Activated CD8-positive, alpha-beta T cell treated with anti-CD3 and anti-CD28 coated beads for 36 hours (primary cell): ENCODE data around the gene LRRC8B. TPM values are rescaled to one million over a fixed set of nuclear protein-coding genes. Genes with fewer than 3 reads are reported as not detected.

Experiments
- ATAC-seq: fragments of 200-7000 bp; cut with Tn5 transposase; one replicate; pipeline ENCODE4 v1.10.0; 2021; ENCODE audit warnings: mild to moderate bottlenecking, moderate library complexity
- CTCF ChIA-PET: fragments of 350-600 bp; sonication (Branson Sonifier 250); formaldehyde crosslinking; loops from one replicate; lab custom pipeline; 2021; ENCODE audit warnings: antibody characterized with exemption; lab: Charles Lee
- POLR2A ChIA-PET: fragments of 350-600 bp; sonication (Branson Sonifier 250); formaldehyde crosslinking; loops from one replicate; lab custom pipeline; 2021; ENCODE audit warnings: antibody characterized with exemption; lab: Charles Lee
- DNase-seq: peaks from one replicate; pipeline ENCODE4 v3.0.0-alpha.2; 2020
- H3K27ac Mint-ChIP-seq: one replicate; pipeline ENCODE4 v1.8.0; 2021; ENCODE audit warnings: mild to moderate bottlenecking, mixed read lengths
- H3K27me3 Mint-ChIP-seq: one replicate; pipeline ENCODE4 v1.8.0; 2021; ENCODE audit warnings: mixed read lengths
- H3K36me3 Mint-ChIP-seq: one replicate; pipeline ENCODE4 v1.8.0; 2021; ENCODE audit warnings: low read depth, mixed read lengths
- H3K4me1 Mint-ChIP-seq: one replicate; pipeline ENCODE4 v1.8.0; 2021; ENCODE audit warnings: low read depth, mixed read lengths
- H3K4me3 Mint-ChIP-seq: one replicate; pipeline ENCODE4 v1.8.0; 2021; ENCODE audit warnings: mild to moderate bottlenecking, moderate library complexity, mixed read lengths
- H3K9me3 Mint-ChIP-seq: one replicate; pipeline ENCODE4 v1.8.0; 2021; ENCODE audit warnings: mixed read lengths
- CTCF ChIP-seq: fragments of 200-600 bp; IDR thresholded peaks from one replicate; pipeline ENCODE4 v1.8.0; 2022; ENCODE audit warnings: antibody characterized with exemption, mild to moderate bottlenecking
- intact Hi-C: fragments of 100-400 bp; cut with micrococcal nuclease; formaldehyde crosslinking; loops from one replicate; pipeline ENCODE4 v1.10.0; 2022
- total RNA-seq, 2 experiments: library from RNA; stranded (reverse); gene quantifications; one replicate each; pipeline ENCODE4 v1.2.3, GENCODE V29; 2021

LRRC8B gene
- total RNA-seq, 2 experiments from 2014 or later, result 24.9 to 31.7 TPM

GRCh38 chr1:89605692-89606091 lies 81.1 kb downstream of the LRRC8B start:
- peaks cover 97% of the 10 kb centered on the region for H3K4me1 Mint-ChIP-seq
- intact Hi-C loops, result loop anchor here (5.0 kb wide), 1 partner anchor 117 kb away; no protein-coding TSS in a partner anchor
- ChIA-PET CTCF (interaction anchor here (0.8 to 7.8 kb wide), 6 partner anchors 10 to 157 kb away, joined by 3 to 76 read pairs (median 8); partner anchors contain the start of gene LRRC8C), POLR2A (interaction anchor here (1.3 to 5.9 kb wide), 4 partner anchors 26 to 157 kb away, joined by 4 to 73 read pairs (median 12); partner anchors contain the start of genes LRRC8B and LRRC8C)
- DNase-seq, result no peak
- H3K36me3 Mint-ChIP-seq, result peaks cover 23% of the 10 kb centered on the region
- H3K27ac Mint-ChIP-seq, result peak overlapping the region; percentile 99
- no peaks in the 10 kb centered on the region for H3K27me3 Mint-ChIP-seq
- ATAC-seq, result no peak
- TF ChIP-seq CTCF, result no peak
- H3K9me3 Mint-ChIP-seq, result no peaks in the 10 kb centered on the region
- peak overlapping the region; percentile 20 for H3K4me3 Mint-ChIP-seq

GRCh38 chr1:89606227-89606980 lies 81.8 kb downstream of the LRRC8B start:
- CTCF ChIA-PET, result interaction anchor here (0.7 to 7.8 kb wide), 8 partner anchors 9 to 543 kb away, joined by 3 to 76 read pairs (median 6); partner anchors contain the start of gene LRRC8C
- POLR2A ChIA-PET, result interaction anchor here (0.7 to 5.9 kb wide), 8 partner anchors 22 to 156 kb away, joined by 3 to 73 read pairs (median 3); partner anchors contain the start of genes LRRC8B and LRRC8C
- Mint-ChIP-seq H3K4me1 (peaks cover 97% of the 10 kb centered on the region), H3K9me3 (no peaks in the 10 kb centered on the region), H3K36me3 (peaks cover 19% of the 10 kb centered on the region), H3K27me3 (no peaks in the 10 kb centered on the region), H3K27ac (peak overlapping the region; percentile 99), H3K4me3 (peak overlapping the region; percentile 55)
- ATAC-seq (peak; percentile 9), DNase-seq (no peak)
- TF ChIP-seq CTCF, result no peak
- intact Hi-C loops, result loop anchor here (5.0 kb wide), 1 partner anchor 116 kb away; no protein-coding TSS in a partner anchor

GRCh38 chr1:89607156-89607555 lies 82.5 kb downstream of the LRRC8B start:
- ATAC-seq, result peak; percentile 9

GRCh38 chr1:89607586-89608318 lies 83.1 kb downstream of the LRRC8B start:
- no peak for ATAC-seq
- Mint-ChIP-seq H3K27me3 (no peaks in the 10 kb centered on the region), H3K9me3 (no peaks in the 10 kb centered on the region), H3K4me1 (peaks cover 94% of the 10 kb centered on the region), H3K36me3 (peaks cover 14% of the 10 kb centered on the region), H3K4me3 (peak overlapping the region; percentile 74), H3K27ac (peak overlapping the region; percentile 99)
- CTCF ChIA-PET, result interaction anchor here (0.7 to 5.6 kb wide), 13 partner anchors 8 to 174 kb away, joined by 3 to 41 read pairs (median 4); no protein-coding TSS in a partner anchor
- DNase-seq, result no peak
- POLR2A ChIA-PET, result interaction anchor here (0.7 to 5.7 kb wide), 19 partner anchors 12 to 481 kb away, joined by 3 to 76 read pairs (median 5); partner anchors contain the start of genes GBP5, LRRC8B and LRRC8C
- no peak for TF ChIP-seq CTCF
- intact Hi-C loops, result loop anchor here (2.0 to 5.0 kb wide), 2 partner anchors 23 to 115 kb away; no protein-coding TSS in a partner anchor

More at GRCh38 chr1:89607156-89607555, 82.5 kb downstream of the LRRC8B start:
- no peak for TF ChIP-seq CTCF
- peak; percentile 66 for DNase-seq
- Mint-ChIP-seq H3K27ac (peak overlapping the region; percentile 99), H3K27me3 (no peaks in the 10 kb centered on the region), H3K36me3 (peaks cover 12% of the 10 kb centered on the region), H3K4me1 (peaks cover 95% of the 10 kb centered on the region), H3K9me3 (no peaks in the 10 kb centered on the region), H3K4me3 (peak overlapping the region; percentile 55)
- CTCF ChIA-PET, result interaction anchor here (1.1 to 5.6 kb wide), 7 partner anchors 8 to 156 kb away, joined by 4 to 31 read pairs (median 6); no protein-coding TSS in a partner anchor
- POLR2A ChIA-PET, result interaction anchor here (0.9 to 5.7 kb wide), 9 partner anchors 17 to 175 kb away, joined by 3 to 76 read pairs (median 4); partner anchors contain the start of genes LRRC8B and LRRC8C
- intact Hi-C loops, result loop anchor here (5.0 kb wide), 1 partner anchor 115 kb away; no protein-coding TSS in a partner anchor
